ENCODE data around the gene CSH1.

The CSH1 gene

DNA sequence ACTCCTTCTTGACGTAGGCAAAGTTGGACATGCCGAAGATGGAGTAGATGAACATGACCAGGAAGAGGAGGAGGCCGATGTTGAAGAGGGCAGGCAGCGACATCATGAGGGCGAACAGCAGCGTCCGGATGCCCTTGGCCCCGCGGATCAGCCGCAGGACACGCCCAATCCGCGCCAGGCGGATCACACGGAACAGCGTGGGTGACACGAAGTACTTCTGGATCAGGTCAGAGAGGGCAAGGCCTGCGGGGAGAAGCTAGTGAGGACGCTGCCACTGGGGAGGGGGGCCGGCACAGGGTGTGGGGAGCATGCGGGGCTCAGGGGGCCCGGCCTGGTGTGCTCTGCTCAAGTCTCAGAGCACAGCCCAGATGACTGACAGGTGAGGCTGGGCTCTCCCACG lies 45.4 kb upstream of the CSH1 start:
- TF ChIP-seq, protein P1, sequence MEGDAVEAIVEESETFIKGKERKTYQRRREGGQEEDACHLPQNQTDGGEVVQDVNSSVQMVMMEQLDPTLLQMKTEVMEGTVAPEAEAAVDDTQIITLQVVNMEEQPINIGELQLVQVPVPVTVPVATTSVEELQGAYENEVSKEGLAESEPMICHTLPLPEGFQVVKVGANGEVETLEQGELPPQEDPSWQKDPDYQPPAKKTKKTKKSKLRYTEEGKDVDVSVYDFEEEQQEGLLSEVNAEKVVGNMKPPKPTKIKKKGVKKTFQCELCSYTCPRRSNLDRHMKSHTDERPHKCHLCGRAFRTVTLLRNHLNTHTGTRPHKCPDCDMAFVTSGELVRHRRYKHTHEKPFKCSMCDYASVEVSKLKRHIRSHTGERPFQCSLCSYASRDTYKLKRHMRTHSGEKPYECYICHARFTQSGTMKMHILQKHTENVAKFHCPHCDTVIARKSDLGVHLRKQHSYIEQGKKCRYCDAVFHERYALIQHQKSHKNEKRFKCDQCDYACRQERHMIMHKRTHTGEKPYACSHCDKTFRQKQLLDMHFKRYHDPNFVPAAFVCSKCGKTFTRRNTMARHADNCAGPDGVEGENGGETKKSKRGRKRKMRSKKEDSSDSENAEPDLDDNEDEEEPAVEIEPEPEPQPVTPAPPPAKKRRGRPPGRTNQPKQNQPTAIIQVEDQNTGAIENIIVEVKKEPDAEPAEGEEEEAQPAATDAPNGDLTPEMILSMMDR (IDR thresholded peaks at IDR 0.05): no peak

DNA sequence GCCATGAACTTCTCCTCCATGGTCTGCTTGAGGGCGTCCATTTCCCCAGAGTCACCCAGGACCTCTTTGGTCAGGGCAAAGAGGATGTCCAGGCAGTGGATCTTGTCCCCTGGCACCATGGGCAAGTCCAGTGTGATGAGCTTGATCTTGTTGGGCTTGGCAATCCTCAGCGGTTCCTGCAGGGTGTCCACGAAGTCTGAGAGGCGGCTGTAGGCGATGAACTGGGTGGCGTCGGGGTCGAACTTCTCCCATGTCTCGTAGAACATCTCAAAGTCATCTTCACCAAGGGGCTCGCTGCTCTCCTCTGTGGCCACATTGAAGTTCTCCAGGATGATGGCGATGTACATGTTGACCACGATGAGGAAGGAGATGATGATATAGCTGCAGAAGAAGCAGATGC lies 44.8 kb upstream of the CSH1 start:
- H3K4me3 Mint-ChIP-seq: no peak overlapping the region
- H3K9me3 Mint-ChIP-seq: no peaks in the 10 kb centered on the region
- peaks cover 44% of the 10 kb centered on the region for H3K4me1 Mint-ChIP-seq
- H3K27ac Mint-ChIP-seq: no peak overlapping the region
- H3K36me3 Mint-ChIP-seq (ENCODE audit: low read depth): no peaks in the 10 kb centered on the region
- peaks cover 22% of the 10 kb centered on the region for H3K27me3 Mint-ChIP-seq (ENCODE audit: low read depth, poor library complexity)
- TF ChIP-seq, protein P1 (IDR thresholded peaks at IDR 0.05): no peak
- no peak for DNase-seq

More for the DNA sequence above, 45.4 kb upstream of the CSH1 start:
- no peak for DNase-seq
- peak overlapping the region; percentile 80 for H3K27ac Mint-ChIP-seq
- peaks cover 49% of the 10 kb centered on the region for H3K4me1 Mint-ChIP-seq
- no peak overlapping the region for H3K4me3 Mint-ChIP-seq
- no peaks in the 10 kb centered on the region for H3K9me3 Mint-ChIP-seq
- H3K27me3 Mint-ChIP-seq (ENCODE audit: low read depth, poor library complexity): peaks cover 22% of the 10 kb centered on the region
- no peaks in the 10 kb centered on the region for H3K36me3 Mint-ChIP-seq (ENCODE audit: low read depth)

DNA sequence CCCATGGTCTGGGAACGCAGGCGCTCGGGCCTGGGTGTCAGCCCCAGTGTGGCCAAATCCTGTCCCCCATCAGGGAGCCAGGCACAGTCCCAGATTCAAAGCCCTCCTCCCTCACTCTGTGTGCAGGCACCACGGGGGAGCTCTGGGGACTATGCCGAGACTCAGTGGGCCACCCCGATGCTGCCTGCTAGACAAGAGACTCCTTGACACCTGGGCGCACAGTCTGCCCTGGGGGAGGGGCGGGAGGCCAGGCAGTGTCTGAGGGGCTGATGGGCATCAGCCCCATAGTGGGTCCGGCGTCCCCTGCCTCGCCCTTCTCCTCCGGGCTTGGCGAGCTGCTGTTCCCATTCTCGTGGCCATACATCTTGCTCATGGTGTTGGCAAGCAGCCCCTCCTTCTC lies 44.2 kb upstream of the CSH1 start:
- TF ChIP-seq, protein P1 (IDR thresholded peaks at IDR 0.05): no peak
- H3K9me3 Mint-ChIP-seq: no peaks in the 10 kb centered on the region
- H3K36me3 Mint-ChIP-seq (ENCODE audit: low read depth): no peaks in the 10 kb centered on the region
- no peak overlapping the region for H3K27ac Mint-ChIP-seq
- peaks cover 39% of the 10 kb centered on the region for H3K4me1 Mint-ChIP-seq
- H3K4me3 Mint-ChIP-seq: no peak overlapping the region
- peaks cover 24% of the 10 kb centered on the region for H3K27me3 Mint-ChIP-seq (ENCODE audit: low read depth, poor library complexity)
- DNase-seq: no peak

DNA sequence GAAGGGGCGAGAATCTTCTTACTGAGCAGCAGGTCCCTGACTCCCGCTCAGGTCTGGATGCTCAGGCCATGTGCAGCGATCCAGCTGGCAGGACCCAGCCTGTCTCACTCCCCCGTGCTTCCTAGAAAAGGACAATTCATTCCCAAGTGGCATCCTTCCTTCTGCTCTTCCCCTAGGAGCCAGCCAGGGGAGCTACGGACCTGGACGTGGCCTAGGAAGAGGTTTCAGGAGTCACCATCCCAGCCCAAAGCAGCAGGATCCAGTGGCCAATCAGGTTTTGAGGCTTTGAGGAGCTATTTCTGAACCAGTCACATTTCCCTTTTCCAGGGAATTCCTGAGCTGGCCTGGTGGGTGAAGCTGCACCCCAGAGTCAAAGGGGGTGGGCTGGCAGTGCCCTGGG lies 43.5 kb upstream of the CSH1 start:
- no peak overlapping the region for H3K27ac Mint-ChIP-seq
- no peak for DNase-seq
- H3K27me3 Mint-ChIP-seq (ENCODE audit: low read depth, poor library complexity): peaks cover 31% of the 10 kb centered on the region
- H3K4me3 Mint-ChIP-seq: no peak overlapping the region
- H3K9me3 Mint-ChIP-seq: no peaks in the 10 kb centered on the region
- TF ChIP-seq, protein P1 (IDR thresholded peaks at IDR 0.05): no peak
- no peaks in the 10 kb centered on the region for H3K36me3 Mint-ChIP-seq (ENCODE audit: low read depth)
- H3K4me1 Mint-ChIP-seq: peaks cover 32% of the 10 kb centered on the region

DNA sequence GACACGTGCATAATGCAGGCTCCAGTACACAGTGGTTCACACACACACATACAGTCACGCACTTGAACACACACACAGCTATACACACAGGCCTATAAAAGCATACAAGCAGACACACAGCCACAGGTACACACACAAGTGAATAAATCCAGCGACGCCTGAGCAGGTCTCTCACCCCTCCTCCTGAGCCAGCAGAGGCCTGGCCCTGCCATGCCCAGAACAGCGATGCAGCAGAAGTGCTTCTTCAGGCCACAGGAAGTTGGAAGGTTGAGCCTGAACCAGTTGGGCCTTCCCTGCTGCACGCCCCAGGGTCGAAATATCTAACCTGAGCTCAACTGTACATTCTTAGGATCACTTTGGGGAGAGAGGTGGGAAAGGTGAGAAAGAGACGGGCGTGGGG lies 43.0 kb upstream of the CSH1 start:
- Mint-ChIP-seq H3K4me1 (peaks cover 32% of the 10 kb centered on the region), H3K27me3 (ENCODE audit: low read depth, poor library complexity) (peaks cover 31% of the 10 kb centered on the region), H3K9me3 (no peaks in the 10 kb centered on the region), H3K4me3 (no peak overlapping the region), H3K27ac (no peak overlapping the region), H3K36me3 (ENCODE audit: low read depth) (no peaks in the 10 kb centered on the region)
- TF ChIP-seq, protein P1 (IDR thresholded peaks at IDR 0.05): no peak
- DNase-seq: no peak

DNA sequence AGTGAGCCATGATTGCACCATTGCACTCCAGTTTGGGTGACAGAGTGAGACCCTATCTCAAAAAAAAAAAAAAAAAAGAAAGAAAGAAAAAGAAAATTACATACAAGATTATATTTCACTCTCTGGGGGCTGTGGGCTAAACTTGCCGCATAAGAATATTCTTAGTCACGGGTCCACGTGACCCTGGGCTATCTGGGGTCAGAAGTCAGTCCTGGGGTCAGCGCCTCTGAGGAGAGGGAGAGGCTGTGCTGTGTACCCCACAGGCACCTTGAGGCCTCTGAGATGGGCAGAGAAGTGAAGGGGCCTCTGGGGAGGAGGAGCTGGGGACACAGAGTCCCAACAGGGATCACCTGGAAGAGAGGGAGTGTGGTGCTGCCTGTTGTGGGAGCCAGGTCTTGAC lies 41.5 kb upstream of the CSH1 start:
- H3K4me1 Mint-ChIP-seq: peaks cover 32% of the 10 kb centered on the region
- H3K27me3 Mint-ChIP-seq (ENCODE audit: low read depth, poor library complexity): peaks cover 31% of the 10 kb centered on the region
- no peak overlapping the region for H3K4me3 Mint-ChIP-seq
- TF ChIP-seq, protein P1 (IDR thresholded peaks at IDR 0.05): no peak
- H3K27ac Mint-ChIP-seq: no peak overlapping the region
- DNase-seq: no peak
- no peaks in the 10 kb centered on the region for H3K36me3 Mint-ChIP-seq (ENCODE audit: low read depth)
- H3K9me3 Mint-ChIP-seq: no peaks in the 10 kb centered on the region

Data from nephron progenitor cell (in vitro differentiated cells).